Gastrocnemius medialis (tissue), 4 donors: ENCODE measurements around the gene POLR3H.

Experiments used
- POLR2A ChIP-seq, 2 donors: fragments of 450-650 bp; IDR thresholded peaks; one replicate each; pipeline ENCODE4 v1.6.1; 2017; ENCODE audit warnings: antibody characterized with exemption in 2 of 2, mild to moderate bottlenecking in 2 of 2, moderate library complexity in 2 of 2
- TF ChIP-seq, protein P1 (sequence below), 5 experiments: fragments of 450-650 bp in 3 of 5; fragments of 200-600 bp in 2 of 5; sonication (generic) in 2 of 5; IDR thresholded peaks in 4 of 5; conservative IDR thresholded peaks in 1 of 5; 1 replicate in 4 of 5; 2 replicates in 1 of 5; pipeline ENCODE4 v1.5.1; 2016 to 2019; ENCODE audit warnings: antibody characterized with exemption in 5 of 5, mild to moderate bottlenecking in 3 of 5, moderate library complexity in 3 of 5

DNA sequence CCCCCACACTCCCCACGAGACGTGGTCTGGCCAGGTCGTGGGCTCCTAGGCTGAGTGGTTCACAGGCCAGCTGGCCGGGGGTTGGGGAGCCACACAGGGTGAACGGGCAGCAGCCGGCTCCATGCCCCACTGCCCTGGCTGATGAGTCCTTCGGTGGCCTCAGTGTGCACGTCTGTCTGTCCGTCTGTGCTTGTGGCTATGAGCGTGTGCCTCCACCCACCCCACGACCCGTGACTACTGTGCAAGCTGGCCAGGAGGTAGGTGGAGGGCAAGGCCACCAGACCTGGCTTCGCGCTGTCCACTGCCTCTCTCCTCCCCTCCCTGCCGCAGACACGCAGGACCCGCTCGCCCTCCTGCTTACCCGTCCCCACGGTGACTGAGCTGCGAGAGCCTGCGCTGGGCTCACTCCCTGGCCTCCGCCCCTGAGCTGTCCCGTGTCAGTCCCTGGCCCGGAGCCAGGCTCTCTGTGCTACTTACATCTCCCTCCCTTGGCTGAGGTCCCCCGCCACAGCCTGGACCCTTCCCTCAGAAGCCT lies 30.6 kb upstream of the POLR3H start:
- TF ChIP-seq, protein P1, sequence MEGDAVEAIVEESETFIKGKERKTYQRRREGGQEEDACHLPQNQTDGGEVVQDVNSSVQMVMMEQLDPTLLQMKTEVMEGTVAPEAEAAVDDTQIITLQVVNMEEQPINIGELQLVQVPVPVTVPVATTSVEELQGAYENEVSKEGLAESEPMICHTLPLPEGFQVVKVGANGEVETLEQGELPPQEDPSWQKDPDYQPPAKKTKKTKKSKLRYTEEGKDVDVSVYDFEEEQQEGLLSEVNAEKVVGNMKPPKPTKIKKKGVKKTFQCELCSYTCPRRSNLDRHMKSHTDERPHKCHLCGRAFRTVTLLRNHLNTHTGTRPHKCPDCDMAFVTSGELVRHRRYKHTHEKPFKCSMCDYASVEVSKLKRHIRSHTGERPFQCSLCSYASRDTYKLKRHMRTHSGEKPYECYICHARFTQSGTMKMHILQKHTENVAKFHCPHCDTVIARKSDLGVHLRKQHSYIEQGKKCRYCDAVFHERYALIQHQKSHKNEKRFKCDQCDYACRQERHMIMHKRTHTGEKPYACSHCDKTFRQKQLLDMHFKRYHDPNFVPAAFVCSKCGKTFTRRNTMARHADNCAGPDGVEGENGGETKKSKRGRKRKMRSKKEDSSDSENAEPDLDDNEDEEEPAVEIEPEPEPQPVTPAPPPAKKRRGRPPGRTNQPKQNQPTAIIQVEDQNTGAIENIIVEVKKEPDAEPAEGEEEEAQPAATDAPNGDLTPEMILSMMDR (IDR thresholded peaks at IDR 0.05 in 4 of 5, conservative IDR thresholded peaks at IDR 0.05 in 1 of 5), result no peak
- no peak for TF ChIP-seq POLR2A (IDR thresholded peaks at IDR 0.05)
